SK-N-SH (cell line): ENCODE results near the gene GORASP1. TPM values are rescaled to one million over a fixed set of nuclear protein-coding genes. Genes with fewer than 3 reads are reported as not detected.

Experiments
- CTCF ChIA-PET: fragments of 300-600, 350-600 bp; formaldehyde crosslinking; extraction: SDS; loops from one replicate; lab custom pipeline; 2021; lab: Yijun Ruan, JAX
- POLR2A ChIA-PET: fragments of 350-600 bp; sonication (Branson Sonifier 250); formaldehyde crosslinking; extraction: SDS; loops from one replicate; lab custom pipeline; 2020; ENCODE audit warnings: antibody characterized with exemption, inconsistent platforms; lab: Yijun Ruan, JAX
- DNase-seq: peaks from one replicate; pipeline ENCODE4 v3.0.0; 2012
- H2AFZ ChIP-seq: fragments of 200-600 bp; sonication (generic); 2 replicates; pipeline ENCODE4 v1.8.1; 2016; ENCODE audit warnings: antibody characterized with exemption, mild to moderate bottlenecking, low read depth
- H3F3A ChIP-seq: fragments of 200-600 bp; sonication (generic); replicated peaks from 2 replicates; pipeline ENCODE3; 2016; ENCODE audit warnings: antibody characterized with exemption, mild to moderate bottlenecking; ENCODE audit not compliant: insufficient read depth
- H3K27ac ChIP-seq, 2 experiments: fragments of 200-500 bp in 1 of 2; fragments of 200-600 bp in 1 of 2; sonication (Bioruptor generic) in 1 of 2; sonication (generic), shearing (Covaris generic) in 1 of 2; 2 replicates each; pipeline versions ENCODE4 v1.5.1 to v1.6.1; 2014 to 2016; ENCODE audit warnings: low read depth in 2 of 2, inconsistent platforms in 1 of 2, low read length in 1 of 2, mild to moderate bottlenecking in 1 of 2, mixed read lengths in 1 of 2
- H3K27me3 ChIP-seq: fragments of 200-600 bp; sonication (generic), shearing (Covaris generic); 2 replicates; pipeline ENCODE4 v1.6.1; 2016; ENCODE audit warnings: mixed run types; ENCODE audit not compliant: insufficient read depth
- H3K36me3 ChIP-seq, 2 experiments: fragments of 200-500 bp in 1 of 2; fragments of 200-600 bp in 1 of 2; sonication (Bioruptor generic) in 1 of 2; sonication (generic) in 1 of 2; replicated peaks in 1 of 2; 2 replicates each; pipeline versions ENCODE3 to v1.5.1; 2014 to 2016; ENCODE audit warnings: low read length in 1 of 2, mild to moderate bottlenecking in 1 of 2; ENCODE audit not compliant: insufficient read depth in 2 of 2, control insufficient read depth in 1 of 2
- H3K4me1 ChIP-seq, 2 experiments: fragments of 200-500 bp in 1 of 2; fragments of 200-600 bp in 1 of 2; sonication (Bioruptor generic) in 1 of 2; sonication (generic), shearing (Covaris generic) in 1 of 2; 2 replicates each; pipeline versions ENCODE4 v1.5.1 to v1.6.1; 2014 to 2016; ENCODE audit warnings: low read depth in 1 of 2, low read length in 1 of 2, mixed run types in 1 of 2; ENCODE audit not compliant: insufficient read depth in 2 of 2, control insufficient read depth in 1 of 2
- H3K4me2 ChIP-seq: fragments of 200-600 bp; sonication (generic), shearing (Covaris generic); 2 replicates; pipeline ENCODE4 v1.6.1; 2017; ENCODE audit warnings: mixed run types
- H3K4me3 ChIP-seq, 2 experiments: fragments of 200-500 bp in 1 of 2; fragments of 200-600 bp in 1 of 2; sonication (Bioruptor generic) in 1 of 2; sonication (generic), shearing (Covaris generic) in 1 of 2; 2 replicates each; pipeline versions ENCODE4 v1.5.1 to v1.8.1; 2014 to 2016; ENCODE audit warnings: low read depth in 2 of 2, inconsistent platforms in 1 of 2, low read length in 1 of 2, mild to moderate bottlenecking in 1 of 2, mixed read lengths in 1 of 2, moderate library complexity in 1 of 2
- H3K79me2 ChIP-seq: fragments of 200-600 bp; sonication (generic); 2 replicates; pipeline ENCODE4 v1.8.1; 2017; ENCODE audit warnings: mild to moderate bottlenecking; ENCODE audit not compliant: insufficient read depth
- H3K9ac ChIP-seq: fragments of 200-600 bp; sonication (generic); 2 replicates; pipeline ENCODE4 v1.6.1; 2017; ENCODE audit warnings: mixed run types
- H3K9me2 ChIP-seq: fragments of 200-600 bp; sonication (generic); 2 replicates; pipeline ENCODE4 v1.6.1; 2017; ENCODE audit warnings: mixed run types
- H3K9me3 ChIP-seq: fragments of 200-600 bp; sonication (generic); 2 replicates; pipeline ENCODE4 v1.6.1; 2017; ENCODE audit warnings: mixed run types, mild to moderate bottlenecking, moderate library complexity
- H4K20me1 ChIP-seq: fragments of 200-600 bp; sonication (generic); 2 replicates; pipeline ENCODE4 v1.6.1; 2017; ENCODE audit warnings: mild to moderate bottlenecking, mixed run types; ENCODE audit not compliant: insufficient read depth
- CHD2 ChIP-seq: fragments of 150-350 bp; IDR thresholded peaks from 2 replicates; pipeline ENCODE4 v1.6.1; 2018; ENCODE audit warnings: low read length; ENCODE audit not compliant: partially characterized antibody
- EZH2phosphoT487 ChIP-seq: fragments of 200-600 bp; sonication (generic); IDR thresholded peaks from 2 replicates; pipeline ENCODE4 v1.6.1; 2017; ENCODE audit warnings: low read depth, mixed run types, mild to moderate bottlenecking, antibody characterized with exemption, moderate library complexity, borderline replicate concordance
- FOXJ3 ChIP-seq: sonication (generic); formaldehyde crosslinking; IDR thresholded peaks from 2 replicates; pipeline ENCODE4 v1.5.1; 2020; ENCODE audit warnings: mild to moderate bottlenecking, missing genetic modification reagents
- FOXM1 ChIP-seq: IDR thresholded peaks from 2 replicates; pipeline ENCODE4 v1.4.0; 2012; ENCODE audit warnings: low read depth, mild to moderate bottlenecking
- GATA2 ChIP-seq: sonication (generic); formaldehyde crosslinking; IDR thresholded peaks from 2 replicates; pipeline ENCODE4 v1.5.0; 2020; ENCODE audit warnings: mild to moderate bottlenecking, missing genetic modification reagents
- JUND ChIP-seq: IDR thresholded peaks from 2 replicates; pipeline ENCODE4 v1.4.0; 2012
- MXI1 ChIP-seq: IDR thresholded peaks from 2 replicates; pipeline ENCODE4 v1.6.1; 2012; ENCODE audit warnings: mild to moderate bottlenecking, low read depth, low read length, improper control_type of control experiment
- NRF1 ChIP-seq: IDR thresholded peaks from 2 replicates; pipeline ENCODE4 v1.6.1; 2012; ENCODE audit warnings: low read depth, mild to moderate bottlenecking, low read length
- POLR2AphosphoS5 ChIP-seq: IDR thresholded peaks from 2 replicates; pipeline ENCODE4 v1.6.1; 2012; ENCODE audit warnings: low read depth, low read length
- RCOR1 ChIP-seq: fragments of 150-350 bp; IDR thresholded peaks from 2 replicates; pipeline ENCODE4 v1.6.1; 2017; ENCODE audit warnings: antibody characterized with exemption, low read length
- RFX5 ChIP-seq: IDR thresholded peaks from 2 replicates; pipeline ENCODE4 v1.6.1; 2012; ENCODE audit warnings: mild to moderate bottlenecking, improper control_type of control experiment, low read length
- RXRA ChIP-seq: IDR thresholded peaks from 2 replicates; pipeline ENCODE4 v1.4.0; 2012; ENCODE audit warnings: low read depth, mild to moderate bottlenecking, borderline replicate concordance
- SIN3A ChIP-seq: IDR thresholded peaks from 2 replicates; pipeline ENCODE4 v1.6.1; 2012; ENCODE audit warnings: low read depth, mild to moderate bottlenecking, low read length, moderate library complexity, borderline replicate concordance
- TCF12 ChIP-seq: IDR thresholded peaks from 2 replicates; pipeline ENCODE4 v1.4.0; 2012
- WGBS: methylation state at CpG from one replicate; pipeline ENCODE4 v1.1.6; 2017; ENCODE audit warnings: low lambda C conversion rate; 5-methylcytosine and 5-hydroxymethylcytosine counted together
- polyA plus RNA-seq, 3 experiments: library from polyadenylated mRNA; depleted of rRNA; stranded (reverse); fragments of >200 nt; gene quantifications; 2 replicates each; pipeline ENCODE4 v1.2.3, GENCODE V29; 2012
- TF ChIP-seq, protein P1 (sequence below): IDR thresholded peaks from 2 replicates; pipeline ENCODE4; 2012
- TF ChIP-seq, protein P2 (sequence below): fragments of 200-600 bp; sonication (generic); IDR thresholded peaks from 2 replicates; pipeline ENCODE4 v1.6.1; 2017; ENCODE audit warnings: antibody characterized with exemption, mild to moderate bottlenecking, moderate library complexity
- TF ChIP-seq, protein P3 (sequence below): fragments of 150-350 bp; IDR thresholded peaks from 2 replicates; pipeline ENCODE4 v1.6.1; 2017; ENCODE audit warnings: antibody characterized with exemption, low read length, low read depth, borderline replicate concordance
- TF ChIP-seq, protein P4 (sequence below): IDR thresholded peaks from 2 replicates; pipeline ENCODE4 v1.4.0; 2012; ENCODE audit warnings: low read depth, borderline replicate concordance

The GORASP1 gene
- polyA plus RNA-seq, 1 of the 3 experiments (the other 2 are of a cell fraction) = 44.3 TPM

DNA sequence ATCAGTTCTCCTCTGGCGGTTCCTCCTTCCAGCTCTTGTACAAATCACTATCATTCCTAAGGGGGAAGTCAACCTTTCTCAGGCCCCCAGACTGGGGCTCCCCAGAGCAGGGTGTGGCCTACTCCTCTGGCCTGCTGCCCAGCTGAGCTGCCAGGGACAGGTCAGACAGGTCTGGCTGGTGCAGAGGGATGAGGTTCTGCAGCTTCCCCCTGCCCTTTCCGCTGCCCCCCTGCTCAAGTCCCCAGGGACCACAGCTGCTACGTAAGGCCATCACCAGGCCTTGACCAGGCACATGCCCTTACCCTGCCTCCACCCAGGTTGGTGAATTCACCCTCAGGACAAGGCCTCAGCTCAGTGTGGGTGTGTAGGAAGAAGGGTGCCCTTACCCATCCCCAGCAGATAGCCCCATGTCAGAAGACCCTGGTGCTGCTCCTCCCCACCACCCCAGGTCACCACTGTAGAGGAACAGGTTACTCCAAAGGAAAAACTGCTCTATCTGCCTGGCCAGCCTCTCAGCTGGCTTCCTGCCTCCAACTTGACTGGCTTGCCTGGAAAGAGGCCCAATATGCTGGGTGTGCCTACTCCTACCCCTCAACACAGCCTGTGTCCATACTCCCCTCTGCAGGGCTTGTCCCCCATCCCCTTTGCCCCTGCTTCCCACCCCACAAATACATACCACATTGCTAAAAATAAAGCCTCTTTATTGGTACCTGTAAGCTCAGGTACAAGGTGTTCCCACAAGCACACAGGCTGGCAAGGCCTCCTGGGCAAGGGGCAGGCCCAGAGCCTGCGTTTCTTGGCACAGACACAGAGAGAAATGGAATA lies 34.0 kb upstream of the GORASP1 start:
- Histone ChIP-seq H3K9me3 (no peaks in the 10 kb centered on the region), H3K27me3 (no peaks in the 10 kb centered on the region), H3K36me3 (peaks cover 40 to 51% of the 10 kb centered on the region in 2 experiments), H3K4me3 (no peak overlapping the region), H3K79me2 (peaks cover 55% of the 10 kb centered on the region), H3K9ac (no peak overlapping the region), H3K9me2 (no peaks in the 10 kb centered on the region), H2AFZ (no peak overlapping the region), H4K20me1 (peaks cover 22% of the 10 kb centered on the region), H3F3A (peaks cover 9% of the 10 kb centered on the region), H3K27ac (peak overlapping the region; percentile 6 to 71; a peak in 3 of 4 replicates), H3K4me1 (peaks cover 10 to 58% of the 10 kb centered on the region in 2 experiments), H3K4me2 (0 out of 2 replicates have a peak overlapping the region, but pooled peaks have one; percentile 2)
- WGBS = 79% methylated on average over 2 of the region's 4 CpGs
- TF ChIP-seq RCOR1 (no peak), EZH2phosphoT487 (no peak), TCF12 (no peak), JUND (no peak), SIN3A (no peak), GATA2 (CRISPR knock-in tag) (no peak), CHD2 (no peak), RFX5 (no peak), FOXM1 (no peak), FOXJ3 (CRISPR knock-in tag) (no peak), MXI1 (no peak), RXRA (no peak), NRF1 (no peak), POLR2AphosphoS5 (no peak)
- TF ChIP-seq, protein P1, sequence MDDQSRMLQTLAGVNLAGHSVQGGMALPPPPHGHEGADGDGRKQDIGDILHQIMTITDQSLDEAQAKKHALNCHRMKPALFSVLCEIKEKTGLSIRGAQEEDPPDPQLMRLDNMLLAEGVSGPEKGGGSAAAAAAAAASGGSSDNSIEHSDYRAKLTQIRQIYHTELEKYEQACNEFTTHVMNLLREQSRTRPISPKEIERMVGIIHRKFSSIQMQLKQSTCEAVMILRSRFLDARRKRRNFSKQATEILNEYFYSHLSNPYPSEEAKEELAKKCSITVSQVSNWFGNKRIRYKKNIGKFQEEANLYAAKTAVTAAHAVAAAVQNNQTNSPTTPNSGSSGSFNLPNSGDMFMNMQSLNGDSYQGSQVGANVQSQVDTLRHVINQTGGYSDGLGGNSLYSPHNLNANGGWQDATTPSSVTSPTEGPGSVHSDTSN = no peak
- TF ChIP-seq, protein P2, sequence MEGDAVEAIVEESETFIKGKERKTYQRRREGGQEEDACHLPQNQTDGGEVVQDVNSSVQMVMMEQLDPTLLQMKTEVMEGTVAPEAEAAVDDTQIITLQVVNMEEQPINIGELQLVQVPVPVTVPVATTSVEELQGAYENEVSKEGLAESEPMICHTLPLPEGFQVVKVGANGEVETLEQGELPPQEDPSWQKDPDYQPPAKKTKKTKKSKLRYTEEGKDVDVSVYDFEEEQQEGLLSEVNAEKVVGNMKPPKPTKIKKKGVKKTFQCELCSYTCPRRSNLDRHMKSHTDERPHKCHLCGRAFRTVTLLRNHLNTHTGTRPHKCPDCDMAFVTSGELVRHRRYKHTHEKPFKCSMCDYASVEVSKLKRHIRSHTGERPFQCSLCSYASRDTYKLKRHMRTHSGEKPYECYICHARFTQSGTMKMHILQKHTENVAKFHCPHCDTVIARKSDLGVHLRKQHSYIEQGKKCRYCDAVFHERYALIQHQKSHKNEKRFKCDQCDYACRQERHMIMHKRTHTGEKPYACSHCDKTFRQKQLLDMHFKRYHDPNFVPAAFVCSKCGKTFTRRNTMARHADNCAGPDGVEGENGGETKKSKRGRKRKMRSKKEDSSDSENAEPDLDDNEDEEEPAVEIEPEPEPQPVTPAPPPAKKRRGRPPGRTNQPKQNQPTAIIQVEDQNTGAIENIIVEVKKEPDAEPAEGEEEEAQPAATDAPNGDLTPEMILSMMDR = no peak
- TF ChIP-seq, protein P3, sequence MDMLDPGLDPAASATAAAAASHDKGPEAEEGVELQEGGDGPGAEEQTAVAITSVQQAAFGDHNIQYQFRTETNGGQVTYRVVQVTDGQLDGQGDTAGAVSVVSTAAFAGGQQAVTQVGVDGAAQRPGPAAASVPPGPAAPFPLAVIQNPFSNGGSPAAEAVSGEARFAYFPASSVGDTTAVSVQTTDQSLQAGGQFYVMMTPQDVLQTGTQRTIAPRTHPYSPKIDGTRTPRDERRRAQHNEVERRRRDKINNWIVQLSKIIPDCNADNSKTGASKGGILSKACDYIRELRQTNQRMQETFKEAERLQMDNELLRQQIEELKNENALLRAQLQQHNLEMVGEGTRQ = no peak
- TF ChIP-seq, protein P4, sequence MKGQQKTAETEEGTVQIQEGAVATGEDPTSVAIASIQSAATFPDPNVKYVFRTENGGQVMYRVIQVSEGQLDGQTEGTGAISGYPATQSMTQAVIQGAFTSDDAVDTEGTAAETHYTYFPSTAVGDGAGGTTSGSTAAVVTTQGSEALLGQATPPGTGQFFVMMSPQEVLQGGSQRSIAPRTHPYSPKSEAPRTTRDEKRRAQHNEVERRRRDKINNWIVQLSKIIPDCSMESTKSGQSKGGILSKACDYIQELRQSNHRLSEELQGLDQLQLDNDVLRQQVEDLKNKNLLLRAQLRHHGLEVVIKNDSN = no peak
- ChIA-PET CTCF (interaction anchor here (0.8 to 2.2 kb wide), 8 partner anchors 10 to 151 kb away, joined by 3 to 9 read pairs (median 4); no protein-coding TSS in a partner anchor), POLR2A (no interaction called here)
- peak; percentile 50 for DNase-seq
